Memory B cell (primary cell): ENCODE results near the gene ECM2.

Experiments
- ATAC-seq: fragments of 150-1000 bp; cut with Tn5 transposase; 2 replicates; pipeline ENCODE4 v1.10.0; 2021; ENCODE audit warnings: low read depth, mild to moderate bottlenecking, moderate library complexity
- DNase-seq, 2 donors: peaks; one replicate each; pipeline ENCODE4 v3.0.0; 2022; ENCODE audit warnings: low spot score in 2 of 2
- H3K27ac Mint-ChIP-seq: one replicate; pipeline ENCODE4 v1.8.0; 2022; ENCODE audit warnings: mild to moderate bottlenecking, moderate library complexity, mixed read lengths
- H3K27me3 Mint-ChIP-seq: one replicate; pipeline ENCODE4 v1.8.0; 2022; ENCODE audit warnings: mixed read lengths
- H3K36me3 Mint-ChIP-seq: one replicate; pipeline ENCODE4 v1.8.0; 2022; ENCODE audit warnings: mild to moderate bottlenecking, mixed read lengths
- H3K4me1 Mint-ChIP-seq: one replicate; pipeline ENCODE4 v1.8.0; 2022; ENCODE audit warnings: mixed read lengths
- H3K4me3 Mint-ChIP-seq: one replicate; pipeline ENCODE4 v1.8.0; 2022; ENCODE audit warnings: mild to moderate bottlenecking, moderate library complexity, mixed read lengths
- H3K9me3 Mint-ChIP-seq: one replicate; pipeline ENCODE4 v1.8.0; 2022; ENCODE audit warnings: mixed read lengths

Gene ECM2

GRCh38 chr9:92518199-92518598 lies 17.6 kb downstream of the ECM2 start:
- peaks cover 2% of the 10 kb centered on the region for H3K36me3 Mint-ChIP-seq
- H3K4me3 Mint-ChIP-seq = no peak overlapping the region
- H3K9me3 Mint-ChIP-seq = peaks cover 3% of the 10 kb centered on the region
- H3K4me1 Mint-ChIP-seq = no peaks in the 10 kb centered on the region
- no peak for DNase-seq
- H3K27me3 Mint-ChIP-seq = no peaks in the 10 kb centered on the region
- no peak overlapping the region for H3K27ac Mint-ChIP-seq
- ATAC-seq = no peak

- H3K4me1 Mint-ChIP-seq = no peaks in the 10 kb centered on the region
- H3K4me3 Mint-ChIP-seq = no peak overlapping the region
- ATAC-seq (no peak), DNase-seq (no peak)
- H3K36me3 Mint-ChIP-seq = peaks cover 2% of the 10 kb centered on the region
- H3K27ac Mint-ChIP-seq = no peak overlapping the region
- peaks cover 3% of the 10 kb centered on the region for H3K9me3 Mint-ChIP-seq
- no peaks in the 10 kb centered on the region for H3K27me3 Mint-ChIP-seq
These were observed 18.7 kb downstream of the ECM2 start for GRCh38 chr9:92517046-92517445.

GRCh38 chr9:92516521-92516920 lies 19.3 kb downstream of the ECM2 start:
- H3K27me3 Mint-ChIP-seq = no peaks in the 10 kb centered on the region
- H3K9me3 Mint-ChIP-seq = peaks cover 3% of the 10 kb centered on the region
- no peak overlapping the region for H3K27ac Mint-ChIP-seq
- H3K4me3 Mint-ChIP-seq = no peak overlapping the region
- ATAC-seq (no peak), DNase-seq (no peak)
- H3K36me3 Mint-ChIP-seq = peaks cover 2% of the 10 kb centered on the region
- no peaks in the 10 kb centered on the region for H3K4me1 Mint-ChIP-seq

GRCh38 chr9:92514635-92515034 lies 21.2 kb downstream of the ECM2 start:
- Mint-ChIP-seq H3K27ac (peak overlapping the region; percentile 49), H3K4me1 (peaks cover 2% of the 10 kb centered on the region), H3K4me3 (no peak overlapping the region), H3K27me3 (no peaks in the 10 kb centered on the region), H3K9me3 (no peaks in the 10 kb centered on the region), H3K36me3 (peaks cover 2% of the 10 kb centered on the region)
- DNase-seq (no peak), ATAC-seq (no peak)

GRCh38 chr9:92513349-92513748 lies 22.4 kb downstream of the ECM2 start:
- DNase-seq (no peak), ATAC-seq (no peak)
- H3K4me3 Mint-ChIP-seq = no peak overlapping the region
- no peaks in the 10 kb centered on the region for H3K27me3 Mint-ChIP-seq
- no peak overlapping the region for H3K27ac Mint-ChIP-seq
- no peaks in the 10 kb centered on the region for H3K9me3 Mint-ChIP-seq
- H3K4me1 Mint-ChIP-seq = peaks cover 2% of the 10 kb centered on the region
- H3K36me3 Mint-ChIP-seq = peaks cover 2% of the 10 kb centered on the region

GRCh38 chr9:92512622-92513021 lies 23.2 kb downstream of the ECM2 start:
- no peaks in the 10 kb centered on the region for H3K9me3 Mint-ChIP-seq
- peaks cover 2% of the 10 kb centered on the region for H3K4me1 Mint-ChIP-seq
- H3K4me3 Mint-ChIP-seq = no peak overlapping the region
- DNase-seq (no peak), ATAC-seq (no peak)
- H3K27ac Mint-ChIP-seq = no peak overlapping the region
- H3K27me3 Mint-ChIP-seq = no peaks in the 10 kb centered on the region
- H3K36me3 Mint-ChIP-seq = peaks cover 2% of the 10 kb centered on the region

- no peak for ATAC-seq
These were observed 25.0 kb downstream of the ECM2 start for GRCh38 chr9:92510747-92511146.

GRCh38 chr9:92509050-92509449 lies 26.7 kb downstream of the ECM2 start:
- Mint-ChIP-seq H3K9me3 (no peaks in the 10 kb centered on the region), H3K27ac (no peak overlapping the region), H3K4me3 (no peak overlapping the region), H3K4me1 (peaks cover 2% of the 10 kb centered on the region), H3K27me3 (no peaks in the 10 kb centered on the region), H3K36me3 (no peaks in the 10 kb centered on the region)
- DNase-seq = no peak
- ATAC-seq = no peak

More at GRCh38 chr9:92510747-92511146, 25.0 kb downstream of the ECM2 start:
- H3K27me3 Mint-ChIP-seq = no peaks in the 10 kb centered on the region
- H3K4me1 Mint-ChIP-seq = peaks cover 2% of the 10 kb centered on the region
- no peak for DNase-seq
- H3K9me3 Mint-ChIP-seq = no peaks in the 10 kb centered on the region
- H3K4me3 Mint-ChIP-seq = no peak overlapping the region
- peaks cover 2% of the 10 kb centered on the region for H3K36me3 Mint-ChIP-seq
- H3K27ac Mint-ChIP-seq = no peak overlapping the region

GRCh38 chr9:92508018-92508820 lies 27.6 kb downstream of the ECM2 start:
- no peaks in the 10 kb centered on the region for H3K36me3 Mint-ChIP-seq
- no peak for DNase-seq
- H3K27me3 Mint-ChIP-seq = no peaks in the 10 kb centered on the region
- no peak overlapping the region for H3K4me3 Mint-ChIP-seq
- peaks cover 2% of the 10 kb centered on the region for H3K4me1 Mint-ChIP-seq
- no peaks in the 10 kb centered on the region for H3K9me3 Mint-ChIP-seq
- no peak overlapping the region for H3K27ac Mint-ChIP-seq
- no peak for ATAC-seq

GRCh38 chr9:92507496-92507895 lies 28.3 kb downstream of the ECM2 start:
- no peak overlapping the region for H3K4me3 Mint-ChIP-seq
- no peaks in the 10 kb centered on the region for H3K27me3 Mint-ChIP-seq
- no peak overlapping the region for H3K27ac Mint-ChIP-seq
- no peaks in the 10 kb centered on the region for H3K36me3 Mint-ChIP-seq
- H3K9me3 Mint-ChIP-seq = no peaks in the 10 kb centered on the region
- ATAC-seq (no peak), DNase-seq (no peak)
- peaks cover 2% of the 10 kb centered on the region for H3K4me1 Mint-ChIP-seq

- Mint-ChIP-seq H3K4me1 (peaks cover 2% of the 10 kb centered on the region), H3K9me3 (no peaks in the 10 kb centered on the region), H3K36me3 (no peaks in the 10 kb centered on the region), H3K4me3 (no peak overlapping the region), H3K27me3 (no peaks in the 10 kb centered on the region), H3K27ac (no peak overlapping the region)
- DNase-seq (no peak), ATAC-seq (no peak)
These were observed 28.8 kb downstream of the ECM2 start for GRCh38 chr9:92507005-92507404.

- DNase-seq = no peak
These were observed 29.5 kb downstream of the ECM2 start for GRCh38 chr9:92506184-92506857.

GRCh38 chr9:92504881-92505280 lies 30.9 kb downstream of the ECM2 start:
- no peaks in the 10 kb centered on the region for H3K27me3 Mint-ChIP-seq
- no peaks in the 10 kb centered on the region for H3K4me1 Mint-ChIP-seq
- no peaks in the 10 kb centered on the region for H3K9me3 Mint-ChIP-seq
- ATAC-seq = no peak
- no peak overlapping the region for H3K4me3 Mint-ChIP-seq
- H3K36me3 Mint-ChIP-seq = no peaks in the 10 kb centered on the region
- H3K27ac Mint-ChIP-seq = no peak overlapping the region
- DNase-seq = no peak

More at GRCh38 chr9:92506184-92506857, 29.5 kb downstream of the ECM2 start:
- Mint-ChIP-seq H3K36me3 (no peaks in the 10 kb centered on the region), H3K4me3 (no peak overlapping the region), H3K4me1 (peaks cover 2% of the 10 kb centered on the region), H3K9me3 (no peaks in the 10 kb centered on the region), H3K27ac (no peak overlapping the region), H3K27me3 (no peaks in the 10 kb centered on the region)
- ATAC-seq = no peak

GRCh38 chr9:92503156-92503555 lies 32.6 kb downstream of the ECM2 start:
- H3K27me3 Mint-ChIP-seq = no peaks in the 10 kb centered on the region
- H3K27ac Mint-ChIP-seq = no peak overlapping the region
- no peaks in the 10 kb centered on the region for H3K36me3 Mint-ChIP-seq
- no peak for DNase-seq
- no peak overlapping the region for H3K4me3 Mint-ChIP-seq
- ATAC-seq = no peak
- no peaks in the 10 kb centered on the region for H3K4me1 Mint-ChIP-seq
- H3K9me3 Mint-ChIP-seq = no peaks in the 10 kb centered on the region
